Measurements from ENCODE around the gene FHIT.

DNA sequence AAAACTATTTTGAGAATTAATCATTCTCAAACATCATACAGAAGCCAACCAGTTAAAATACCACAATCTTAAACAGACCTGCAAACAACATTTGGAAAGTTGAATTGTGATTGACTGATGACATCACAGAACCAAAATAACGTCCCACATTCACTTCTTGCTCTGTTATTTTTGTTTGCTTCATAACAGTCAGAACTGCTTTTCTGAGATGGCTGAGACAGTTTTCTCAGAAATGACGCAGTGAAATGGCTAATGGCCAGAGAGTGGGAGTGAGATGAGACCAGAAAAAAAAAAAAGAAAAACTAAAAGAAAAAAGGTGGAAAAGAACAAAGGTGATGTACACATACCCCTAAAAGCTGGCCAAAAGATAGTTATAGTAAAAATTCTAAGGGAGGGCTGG, 1061.2 kb downstream of the FHIT start:
- TF ChIP-seq, protein P1, sequence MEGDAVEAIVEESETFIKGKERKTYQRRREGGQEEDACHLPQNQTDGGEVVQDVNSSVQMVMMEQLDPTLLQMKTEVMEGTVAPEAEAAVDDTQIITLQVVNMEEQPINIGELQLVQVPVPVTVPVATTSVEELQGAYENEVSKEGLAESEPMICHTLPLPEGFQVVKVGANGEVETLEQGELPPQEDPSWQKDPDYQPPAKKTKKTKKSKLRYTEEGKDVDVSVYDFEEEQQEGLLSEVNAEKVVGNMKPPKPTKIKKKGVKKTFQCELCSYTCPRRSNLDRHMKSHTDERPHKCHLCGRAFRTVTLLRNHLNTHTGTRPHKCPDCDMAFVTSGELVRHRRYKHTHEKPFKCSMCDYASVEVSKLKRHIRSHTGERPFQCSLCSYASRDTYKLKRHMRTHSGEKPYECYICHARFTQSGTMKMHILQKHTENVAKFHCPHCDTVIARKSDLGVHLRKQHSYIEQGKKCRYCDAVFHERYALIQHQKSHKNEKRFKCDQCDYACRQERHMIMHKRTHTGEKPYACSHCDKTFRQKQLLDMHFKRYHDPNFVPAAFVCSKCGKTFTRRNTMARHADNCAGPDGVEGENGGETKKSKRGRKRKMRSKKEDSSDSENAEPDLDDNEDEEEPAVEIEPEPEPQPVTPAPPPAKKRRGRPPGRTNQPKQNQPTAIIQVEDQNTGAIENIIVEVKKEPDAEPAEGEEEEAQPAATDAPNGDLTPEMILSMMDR (IDR thresholded peaks at IDR 0.05) = no peak
- no peak for TF ChIP-seq POLR2A (IDR thresholded peaks at IDR 0.05)
